GM21619 (cell line): ENCODE results near the gene SIRPG.
"Not testable (repeated sequence)": the region's sequence is repeated elsewhere in the genome, so short reads cannot be mapped to it uniquely, and the experiment has no call there.

ENCODE experiments used
- ATAC-seq: cut with Tn5 transposase; IDR thresholded peaks from one replicate; pipeline ENCODE4 v1.9.1; 2021; ENCODE audit not compliant: unreplicated experiment

Gene SIRPG

DNA sequence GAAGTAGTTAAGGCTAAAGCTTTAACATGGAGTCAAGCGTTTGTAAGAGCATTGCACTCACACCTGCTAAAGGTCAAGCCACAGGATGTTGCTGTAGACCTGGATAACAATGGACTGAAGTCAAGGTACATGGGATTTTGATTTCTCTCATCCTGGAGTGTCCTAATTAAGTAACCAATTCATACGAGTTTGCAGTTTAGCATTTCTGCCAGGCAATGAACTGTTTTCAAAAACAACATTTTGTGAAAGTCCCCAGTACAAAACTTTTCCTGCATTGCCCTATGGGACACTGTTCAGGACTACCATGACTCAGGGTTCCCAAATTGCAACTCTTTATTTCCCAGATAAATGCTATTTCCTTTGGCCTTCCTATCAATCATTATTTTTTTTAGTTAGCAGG lies 20.4 kb downstream of the SIRPG start:
- no peak for ATAC-seq

DNA sequence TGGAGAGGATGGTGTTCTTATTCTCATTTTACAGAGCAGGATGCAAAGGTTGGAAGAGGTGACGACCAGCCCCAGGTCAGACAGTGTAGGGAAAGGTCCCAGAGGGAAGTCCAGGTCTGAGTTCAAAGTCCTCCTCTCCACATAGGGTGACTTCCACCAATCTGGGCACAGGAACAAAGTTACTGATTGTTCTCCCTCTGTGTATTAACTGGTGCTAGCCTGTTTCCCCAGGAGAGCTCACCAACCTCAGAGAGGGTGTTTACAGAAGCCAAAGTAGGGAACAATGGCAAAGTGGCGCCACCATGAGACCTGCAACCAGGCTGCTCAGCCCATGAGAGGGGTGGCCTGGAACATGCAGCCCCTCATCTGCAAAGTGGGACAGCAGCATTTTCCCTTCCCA lies 21.0 kb downstream of the SIRPG start:
- no peak for ATAC-seq

DNA sequence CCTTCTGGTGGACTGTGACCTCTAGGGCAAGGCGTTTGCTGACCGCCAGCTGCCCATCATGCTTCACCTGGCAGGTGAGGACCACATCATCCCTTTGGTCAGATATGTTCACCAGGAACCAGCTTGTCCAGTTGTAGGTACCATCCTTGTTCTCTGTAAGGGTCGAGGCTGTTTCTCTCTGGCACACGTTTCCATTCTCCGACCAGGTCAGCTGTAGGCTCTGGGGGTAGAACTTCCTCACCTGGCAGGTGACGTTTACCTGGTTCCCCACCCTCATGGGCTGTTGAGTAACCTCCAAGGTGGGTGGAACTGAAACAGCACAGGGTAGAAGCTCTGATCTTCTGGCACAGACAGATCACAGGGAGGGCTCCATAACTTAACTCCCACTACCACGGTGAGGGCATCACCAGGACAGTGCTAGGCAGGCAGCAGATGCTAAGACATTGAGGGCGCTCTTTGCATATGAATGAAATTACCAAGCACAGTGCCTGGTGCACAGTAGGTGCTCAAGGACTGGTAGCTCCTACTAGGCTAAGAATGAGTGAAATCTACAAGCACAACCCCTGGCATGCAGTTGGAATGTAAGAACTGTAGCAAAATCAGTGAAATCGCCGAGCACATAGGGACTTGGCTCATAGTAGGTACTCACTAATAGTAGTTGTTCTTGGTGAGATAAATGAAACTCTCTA lies 22.1 kb downstream of the SIRPG start:
- no peak for ATAC-seq

DNA sequence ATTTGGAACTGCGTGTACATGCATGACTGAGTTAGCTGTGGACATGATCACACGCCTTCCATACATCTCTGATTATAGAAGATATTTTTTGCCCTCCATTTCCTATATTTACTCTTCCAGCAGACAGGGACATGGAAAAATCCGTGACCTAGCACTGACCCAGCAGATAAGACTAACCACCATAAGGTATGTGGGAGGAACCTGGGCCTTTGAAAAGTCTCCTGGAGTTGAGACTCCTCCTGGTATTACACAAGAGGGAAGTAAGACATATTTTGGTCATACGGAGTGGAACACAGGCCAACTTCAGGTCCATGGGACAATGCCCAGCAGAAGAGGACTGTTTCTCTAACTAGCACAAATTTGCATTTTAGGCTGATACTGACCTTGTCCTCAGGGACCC lies 24.0 kb downstream of the SIRPG start:
- no peak for ATAC-seq

DNA sequence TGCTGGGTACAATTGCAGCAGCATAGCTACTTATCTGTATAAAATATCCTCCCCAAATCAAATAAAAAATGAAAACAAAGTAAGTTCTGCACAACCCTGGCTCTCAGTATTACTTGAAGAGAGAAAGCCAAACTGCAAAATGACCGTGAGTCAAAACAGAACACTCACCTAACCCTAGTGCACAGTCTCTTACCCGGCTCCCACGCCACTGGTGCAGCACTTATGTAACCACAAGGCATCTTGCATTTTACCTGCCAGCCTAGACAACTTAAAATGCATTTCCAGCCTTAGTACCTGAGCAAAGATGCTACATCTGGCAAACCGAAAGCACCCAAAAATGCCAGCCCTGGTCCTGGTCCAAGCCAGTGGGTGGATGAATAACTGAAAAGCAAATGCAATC lies 25.4 kb downstream of the SIRPG start:
- no peak for ATAC-seq

DNA sequence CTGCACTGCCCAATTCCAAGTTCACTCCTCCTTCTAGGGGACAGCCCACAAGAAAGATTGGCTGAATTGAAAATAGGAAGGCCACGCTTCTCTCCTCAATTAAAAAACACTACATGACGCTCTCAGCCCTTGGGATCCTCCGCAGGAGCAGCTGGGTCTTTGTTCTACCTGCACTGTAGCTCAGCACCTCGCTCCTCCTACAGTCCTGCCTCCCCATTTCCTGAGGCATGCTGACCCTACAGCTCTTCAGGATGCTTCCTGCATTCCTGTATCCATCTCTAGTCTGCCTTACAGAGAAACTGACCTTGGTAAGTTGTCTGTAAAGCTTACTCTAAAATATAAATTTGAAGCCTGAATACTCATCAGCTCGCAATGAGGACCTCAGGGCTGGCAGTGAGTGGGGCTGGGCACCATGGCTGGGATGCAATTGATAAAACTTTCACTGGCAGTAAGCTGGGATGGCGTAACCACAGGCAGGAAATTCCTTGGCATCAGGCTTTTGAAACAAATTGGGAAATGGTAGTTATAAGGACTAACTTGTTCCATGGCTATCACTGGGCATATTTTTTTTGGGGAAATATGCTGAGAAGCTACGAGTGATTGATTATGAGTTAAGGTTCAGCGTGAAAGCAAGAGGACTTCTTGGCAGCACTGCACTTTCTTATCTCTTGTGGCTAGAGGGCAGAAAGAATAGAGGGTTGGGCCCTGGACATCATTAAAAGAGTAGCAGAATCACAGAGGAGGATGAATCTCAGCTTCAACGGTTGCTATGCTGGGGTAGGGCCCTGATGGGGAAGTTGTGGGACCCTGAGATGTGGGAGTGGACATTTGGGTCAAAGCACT lies 26.0 kb downstream of the SIRPG start:
- no peak for ATAC-seq

DNA sequence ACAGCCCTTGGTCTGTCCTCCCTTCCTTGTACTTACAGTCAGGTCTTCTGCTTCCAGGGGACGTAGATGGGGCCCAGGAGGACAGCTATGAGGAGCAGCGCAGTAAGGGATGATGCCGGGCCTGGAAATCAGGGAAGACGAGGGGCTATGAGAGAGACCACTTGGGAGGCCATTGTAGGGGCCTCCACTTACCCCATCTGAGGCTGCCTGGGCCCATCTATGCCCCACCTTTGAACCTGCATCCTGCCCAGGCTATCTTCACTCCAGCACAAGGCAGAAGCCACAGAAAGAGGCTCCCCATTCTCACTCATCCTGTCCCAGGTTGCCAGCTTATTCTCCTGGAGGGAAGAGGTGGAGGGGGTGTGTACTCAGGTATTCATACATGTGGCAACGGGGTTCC lies 27.4 kb downstream of the SIRPG start:
- no peak for ATAC-seq

DNA sequence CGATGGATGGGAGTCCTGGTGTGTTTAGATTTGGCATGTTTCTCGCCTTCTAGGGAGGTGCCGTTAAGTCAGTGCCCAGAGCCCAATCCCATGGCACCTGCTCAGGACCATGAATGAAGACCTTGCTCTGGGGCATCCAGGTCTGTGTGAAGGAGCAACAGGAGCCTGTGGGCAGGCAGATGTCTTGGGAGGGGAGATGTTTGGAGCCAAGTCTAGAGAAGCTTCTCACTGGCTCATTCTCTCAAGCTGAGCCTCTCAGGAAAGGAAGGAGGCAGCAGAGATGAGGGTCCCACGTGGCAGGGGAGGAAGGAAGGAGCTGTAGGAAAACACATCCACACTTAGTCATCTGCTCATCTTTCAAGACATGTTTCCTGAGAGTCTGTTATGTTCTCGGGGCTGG lies 28.3 kb downstream of the SIRPG start:
- no peak for ATAC-seq

DNA sequence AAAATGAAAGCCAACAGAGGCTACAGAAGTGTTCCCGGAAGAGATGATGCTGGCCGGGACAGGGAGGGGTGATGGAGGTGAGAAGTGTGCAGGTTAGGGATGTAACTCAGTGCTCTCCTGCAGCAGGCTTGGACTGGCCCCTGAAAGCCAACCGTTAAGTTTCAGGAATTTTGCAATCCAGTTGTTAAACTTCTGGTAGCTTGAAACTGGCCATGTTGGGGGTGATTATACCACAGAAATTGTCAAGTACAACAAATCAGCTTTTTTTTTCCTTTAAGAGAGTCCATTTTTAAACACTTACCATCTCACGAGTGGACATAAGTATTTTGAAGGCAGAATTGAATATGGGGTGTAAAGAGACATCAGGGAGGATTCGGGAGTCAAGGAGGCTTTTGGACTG lies 29.0 kb downstream of the SIRPG start:
- ATAC-seq = no peak

DNA sequence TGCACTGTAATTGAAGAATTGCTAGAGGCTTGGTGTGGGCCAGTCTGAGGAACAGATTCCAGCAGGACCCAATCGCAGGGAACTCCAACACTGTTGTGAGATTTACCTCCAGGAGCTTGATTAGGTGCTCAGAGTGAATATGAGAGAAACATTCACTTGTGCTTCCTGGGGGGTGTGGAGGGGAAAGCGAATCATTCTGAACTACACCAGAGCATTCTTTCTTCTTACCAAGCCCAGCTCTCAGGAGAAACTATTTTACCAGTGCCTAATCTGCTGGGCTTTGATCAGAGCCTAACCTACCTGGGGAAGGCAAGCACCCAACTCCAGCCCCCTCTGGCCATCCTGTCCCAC lies 30.4 kb downstream of the SIRPG start:
- no peak for ATAC-seq

DNA sequence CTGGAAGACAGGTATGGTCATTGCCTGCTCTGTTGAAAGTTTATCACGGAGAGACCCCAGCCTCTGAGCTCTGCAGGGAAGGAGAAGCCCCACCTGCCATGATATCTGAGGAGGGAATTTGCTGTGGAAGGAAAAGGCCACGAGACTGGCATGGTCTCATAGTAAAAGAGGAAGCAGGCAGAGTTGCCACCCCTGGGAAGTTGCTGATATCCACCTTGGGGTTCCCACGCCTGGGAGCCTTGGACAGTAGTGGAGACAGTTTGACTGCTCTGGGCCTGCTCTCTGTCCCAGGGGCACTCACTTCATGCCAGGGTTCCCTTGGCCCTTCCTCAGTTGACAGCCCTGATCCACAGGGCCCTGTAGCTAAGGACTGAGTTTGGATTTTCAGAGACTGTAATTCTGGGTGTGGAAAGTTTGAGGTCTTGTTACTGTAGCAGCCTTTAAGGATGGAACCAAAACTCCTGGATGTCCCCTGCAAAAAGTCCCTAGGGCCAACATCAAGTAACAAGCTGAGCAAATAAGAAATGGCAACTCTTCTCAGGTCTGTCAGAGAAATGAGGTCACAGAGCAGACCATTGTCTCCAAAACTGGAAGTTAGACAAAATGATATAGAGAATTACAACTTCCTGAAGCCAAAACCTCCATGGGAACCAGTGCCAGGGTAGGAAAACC lies 30.9 kb downstream of the SIRPG start:
- ATAC-seq = no peak

DNA sequence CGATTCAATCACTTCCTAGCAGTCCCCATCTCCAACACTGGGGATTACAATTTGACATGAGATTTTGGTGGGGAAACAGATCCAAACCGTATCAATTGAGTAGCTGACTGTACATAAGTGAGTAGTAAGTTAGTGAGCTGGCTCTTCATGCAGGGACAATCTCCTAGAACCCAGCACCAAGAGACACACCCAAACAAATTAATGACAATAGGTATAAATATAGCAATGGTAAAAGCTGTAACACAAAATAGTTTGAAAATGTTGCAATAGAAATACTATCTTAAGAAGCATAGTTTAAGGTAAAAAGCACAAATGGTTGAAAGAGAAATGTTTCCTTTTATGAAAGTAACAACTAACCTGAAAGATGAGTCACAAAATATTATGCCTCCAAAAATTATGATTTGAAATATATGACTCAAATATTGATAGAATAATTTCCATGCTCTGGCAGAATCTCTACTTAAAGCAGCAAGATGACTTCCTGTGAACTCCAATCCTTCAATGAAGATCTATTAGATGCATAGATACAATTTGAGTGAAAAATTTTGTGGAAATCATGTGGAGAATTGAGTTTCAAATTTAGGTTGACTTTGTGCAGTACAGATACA lies 32.4 kb downstream of the SIRPG start:
- ATAC-seq = no peak

DNA sequence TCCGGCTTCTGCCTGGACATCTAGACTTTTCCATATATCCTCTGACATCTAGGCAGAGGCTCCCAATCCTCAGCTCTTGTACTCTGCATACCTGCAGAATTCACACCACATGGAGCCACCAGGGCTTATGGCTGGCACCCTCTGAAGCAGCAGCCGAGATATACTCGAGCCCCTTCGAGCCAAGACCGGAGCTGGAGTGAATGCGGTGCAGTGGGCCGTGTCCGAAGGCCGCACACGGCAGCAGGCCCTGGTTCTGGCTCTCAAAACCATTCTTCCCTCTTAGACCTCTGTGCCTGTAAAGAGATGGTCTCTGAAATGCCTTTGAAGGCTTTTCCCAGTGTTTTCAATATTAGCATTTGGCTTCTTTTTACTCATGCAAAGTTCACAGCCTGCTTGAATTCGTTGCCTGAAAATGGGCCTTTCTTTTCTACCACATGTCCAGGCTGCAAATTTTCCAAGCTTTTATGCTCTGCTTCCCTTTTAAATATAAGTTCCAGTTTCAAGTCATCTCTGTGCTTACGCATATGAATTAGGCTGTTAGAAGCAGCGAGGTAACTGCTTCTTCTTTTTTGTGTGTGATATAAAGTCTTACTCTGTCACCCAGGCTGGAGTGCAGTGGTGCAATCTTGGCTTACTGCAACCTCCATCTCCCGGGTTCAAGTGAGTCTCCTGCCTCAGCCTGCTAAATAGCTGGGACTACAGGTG lies 33.9 kb downstream of the SIRPG start:
- ATAC-seq = no peak

DNA sequence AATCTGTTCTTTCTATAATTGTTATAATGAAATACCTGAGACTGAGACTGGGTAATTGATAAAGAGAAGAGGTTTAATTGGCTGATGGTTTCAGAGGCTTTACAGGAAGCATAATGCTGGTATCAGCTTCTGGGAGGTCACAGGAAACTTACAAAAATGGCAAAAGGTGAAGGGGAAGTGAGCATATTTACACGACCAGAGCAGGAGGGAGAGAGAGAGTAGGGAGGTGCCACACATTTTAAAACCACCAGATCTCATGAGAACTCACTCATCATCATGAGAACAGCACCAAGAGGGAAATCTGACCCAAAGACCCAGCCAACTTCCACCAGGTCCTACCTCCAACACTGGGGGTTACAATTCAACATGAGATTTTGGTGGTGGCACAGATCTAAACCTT lies 35.1 kb downstream of the SIRPG start:
- no peak for ATAC-seq

DNA sequence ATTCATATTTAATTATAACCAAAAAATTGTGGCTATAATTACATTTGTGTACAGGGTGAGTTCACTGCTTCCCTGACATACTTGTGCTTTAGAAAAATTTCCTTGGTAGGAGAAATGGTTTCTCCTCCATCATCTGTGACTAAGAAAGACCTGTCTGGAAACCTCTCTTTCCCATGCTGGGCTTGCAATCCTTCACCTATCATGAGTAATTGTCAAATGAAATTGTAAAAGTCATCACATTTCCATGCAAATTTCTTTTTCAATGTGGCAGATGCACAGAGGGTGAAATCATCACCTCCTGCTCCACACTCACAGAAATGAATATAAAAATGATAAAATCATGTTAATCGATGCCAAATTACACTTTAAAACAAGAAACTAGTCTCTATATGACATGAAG lies 36.3 kb downstream of the SIRPG start:
- no peak for ATAC-seq

DNA sequence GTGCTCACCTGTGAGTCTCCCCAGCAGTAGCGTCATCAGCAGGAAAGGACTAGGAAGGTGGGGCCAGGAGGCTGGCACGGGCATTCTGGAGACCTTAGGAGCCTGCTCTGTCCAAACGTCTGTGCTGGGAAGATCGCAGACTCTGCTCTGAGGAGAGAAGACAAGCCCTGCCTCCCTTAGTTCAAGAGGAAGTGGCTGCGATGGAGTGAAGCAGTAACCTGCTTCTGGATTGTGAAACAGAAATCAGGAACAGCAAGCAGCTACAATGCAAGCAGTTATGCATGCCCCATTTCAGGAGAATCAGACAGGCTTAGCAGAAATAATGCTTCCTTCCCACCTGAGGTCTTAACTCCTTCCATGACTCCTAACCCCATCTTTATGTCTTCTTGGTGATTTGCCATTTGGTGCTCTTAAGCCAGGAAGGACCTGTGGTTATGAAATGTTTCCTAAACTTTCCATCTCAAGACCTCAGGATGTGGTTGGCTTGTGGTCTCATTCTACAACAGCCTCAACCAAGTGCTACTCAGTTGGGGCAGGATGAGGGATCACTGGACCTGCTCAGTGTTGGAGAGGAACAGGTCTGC lies 37.6 kb downstream of the SIRPG start, which contains the start of gene SIRPB1:
Gene SIRPB1 (minus strand): TSS at position 149 of the 584 bp plus-strand sequence. CDS start 65 bp downstream, at position 84.
- ATAC-seq = no peak

DNA sequence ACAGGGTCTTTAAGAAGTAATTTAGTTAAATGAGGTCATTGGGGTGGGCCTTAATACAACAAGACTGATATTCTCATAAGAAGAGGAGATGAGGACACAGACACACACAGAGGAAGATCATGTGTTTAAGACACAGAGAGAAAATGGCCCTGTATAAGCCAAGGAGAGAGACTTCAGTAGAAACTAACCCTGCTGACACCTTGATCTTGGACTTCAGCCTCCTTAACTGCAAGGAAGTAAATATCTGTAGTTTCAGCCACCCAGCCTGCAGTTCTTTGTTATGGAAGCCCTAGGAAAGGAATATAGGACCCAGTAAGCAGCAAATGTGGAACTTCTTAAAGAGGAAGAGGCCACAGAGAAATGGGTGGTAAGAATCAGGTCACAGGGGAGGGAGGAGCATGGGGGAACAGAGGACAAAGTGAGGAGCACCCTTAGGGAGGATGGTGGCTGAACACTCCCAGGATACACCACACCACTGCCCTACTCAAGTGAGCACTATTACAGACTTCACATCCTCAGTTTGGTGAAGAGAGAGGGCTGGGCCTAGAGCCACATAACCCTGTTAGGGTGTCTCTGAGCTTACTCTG lies 38.5 kb downstream of the SIRPG start:
- ATAC-seq = no peak

DNA sequence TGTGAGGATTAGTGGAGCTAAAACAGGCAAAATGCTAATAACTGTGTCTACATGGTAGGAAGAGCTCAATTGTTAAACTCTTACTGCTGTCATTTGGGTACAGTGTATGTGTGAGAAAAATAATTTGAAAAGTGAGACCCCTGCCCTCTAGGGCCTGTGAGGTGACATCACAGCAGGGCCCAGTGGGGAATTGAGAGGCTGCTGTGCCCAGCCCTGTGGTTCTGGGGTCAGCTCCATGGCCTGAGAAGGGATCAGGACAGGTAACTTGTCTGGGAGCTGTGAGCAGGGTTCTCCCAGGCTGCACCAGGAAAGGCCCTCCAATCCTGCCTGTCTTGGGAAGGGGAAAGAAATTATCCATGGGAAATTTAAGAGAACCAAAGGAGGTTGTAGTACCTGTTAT lies 39.1 kb downstream of the SIRPG start:
- ATAC-seq = no peak

DNA sequence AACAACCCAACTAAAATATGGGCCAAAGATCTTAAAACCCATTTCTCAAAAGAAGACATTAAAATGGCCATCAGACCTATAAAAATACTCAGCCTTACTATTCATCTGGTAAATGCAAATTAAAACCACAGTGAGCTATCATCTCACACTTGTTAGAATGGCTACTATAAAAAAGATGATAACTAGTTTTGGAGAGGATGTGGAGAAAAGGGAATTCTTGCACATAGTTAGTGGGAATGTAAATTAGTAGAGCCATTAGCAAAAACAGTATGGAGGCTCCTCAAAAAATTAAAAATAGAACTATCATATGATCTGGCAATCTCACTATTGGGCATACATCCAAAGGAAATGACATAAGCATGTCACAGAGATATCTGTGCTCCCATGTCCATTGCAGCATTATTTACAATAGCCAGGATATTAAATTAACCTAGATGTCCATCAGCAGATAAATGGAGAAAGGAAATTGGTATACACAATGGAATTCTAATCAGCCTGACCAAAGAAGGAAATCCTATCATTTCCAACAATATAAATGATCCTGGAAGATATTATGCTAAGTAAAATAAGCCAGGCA lies 40.6 kb downstream of the SIRPG start:
- no peak for ATAC-seq

DNA sequence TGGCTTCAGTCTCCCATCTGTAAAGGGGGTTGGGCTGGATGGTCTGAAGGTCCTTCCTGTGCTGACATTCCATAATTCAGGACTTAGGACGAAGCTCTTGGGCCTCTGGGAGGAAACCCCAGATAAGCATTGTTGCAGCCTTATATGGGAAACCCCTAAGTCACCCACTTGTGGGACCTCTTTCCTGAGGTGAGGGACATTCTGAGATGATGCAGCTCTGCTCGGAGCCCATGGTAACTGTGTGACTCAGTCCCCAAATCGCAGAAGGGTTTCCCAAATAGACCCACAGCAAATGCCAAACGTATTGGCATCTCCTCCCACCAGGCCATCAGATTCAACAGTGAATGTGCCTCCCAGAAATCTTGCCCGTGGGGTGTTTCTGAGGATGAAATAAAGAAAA lies 47.2 kb downstream of the SIRPG start:
- ATAC-seq = not testable (repeated sequence)
